IPS DF 4.7 (cell line): Measurements from ENCODE around the gene FSIP1.
"Not testable (repeated sequence)": the region's sequence is repeated elsewhere in the genome, so short reads cannot be mapped to it uniquely, and the experiment has no call there.

Experiments
- DNase-seq: peaks from one replicate; pipeline ENCODE4 v3.0.0-alpha.2; 2013; ENCODE audit warnings: low spot score; ENCODE audit errors: extremely low read depth

FSIP1 gene

DNA sequence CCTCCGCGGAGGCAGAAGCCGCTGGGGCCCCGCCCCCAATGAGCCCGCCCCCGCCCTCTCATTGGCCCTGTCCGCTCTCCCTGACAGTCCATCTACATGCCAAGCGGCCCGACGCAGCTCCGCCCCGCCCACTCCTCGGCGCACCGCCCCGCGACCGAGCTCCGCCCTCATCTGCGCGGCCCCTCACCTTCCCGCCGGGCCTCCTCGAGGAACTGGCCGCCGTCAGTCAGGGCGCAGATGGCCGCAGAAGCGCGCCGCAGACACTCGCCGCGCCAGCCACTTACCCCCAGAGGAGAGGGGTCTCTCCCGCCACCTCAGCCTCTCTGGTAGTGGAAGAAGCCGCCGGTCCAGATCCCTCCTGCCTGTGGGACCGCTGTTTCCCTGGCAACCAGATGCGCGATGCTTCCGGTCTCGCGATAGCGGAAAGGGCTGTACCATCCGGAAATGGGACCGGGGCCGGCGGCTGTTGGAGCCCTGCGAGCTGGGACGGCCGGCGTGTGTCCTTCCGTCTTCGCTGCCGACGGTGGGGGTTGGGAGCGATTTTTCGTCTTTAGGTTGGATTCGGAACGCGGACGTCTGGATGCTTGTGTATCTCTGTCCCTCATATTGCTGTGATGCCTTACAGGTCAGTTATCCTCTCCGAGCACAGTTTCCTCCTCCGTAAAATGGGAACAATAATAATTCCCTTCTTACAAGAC, at the start of gene FSIP1:
Gene FSIP1, minus strand, starts transcription at position 401 of the 698 bp plus-strand sequence. CDS start 6,317 bp downstream, outside the sequence.
- no peak for DNase-seq

- no peak for DNase-seq
These were observed 47.5 kb upstream of the FSIP1 start for GRCh38 chr15:39830166-39830565.

DNA sequence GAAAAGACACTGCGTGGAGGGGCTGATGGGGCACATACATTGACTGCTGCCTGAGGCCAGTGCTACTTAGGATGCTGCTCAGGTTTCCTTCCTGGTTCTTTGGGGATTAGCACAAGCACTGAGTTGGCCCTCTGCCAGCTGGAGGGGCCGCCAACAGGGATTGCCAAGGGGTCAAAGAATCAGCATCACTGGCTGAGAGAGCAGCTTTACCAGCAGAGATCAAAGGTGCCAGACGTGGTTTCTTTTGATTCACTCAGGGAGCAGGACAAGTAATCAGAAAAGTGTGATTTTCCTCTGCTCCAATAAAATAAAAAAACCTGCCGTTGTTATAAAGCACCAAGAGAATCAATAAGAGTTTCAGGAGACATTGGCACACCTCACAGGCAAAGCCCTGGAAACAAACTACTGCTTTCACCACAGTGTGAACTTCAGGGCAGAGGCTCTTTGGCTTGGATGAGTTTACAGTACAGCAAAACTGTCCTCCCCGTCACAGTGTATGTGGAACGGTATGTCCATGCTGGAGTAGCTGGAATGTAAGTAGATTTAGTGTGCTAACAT, 45.8 kb upstream of the FSIP1 start:
- DNase-seq: no peak

DNA sequence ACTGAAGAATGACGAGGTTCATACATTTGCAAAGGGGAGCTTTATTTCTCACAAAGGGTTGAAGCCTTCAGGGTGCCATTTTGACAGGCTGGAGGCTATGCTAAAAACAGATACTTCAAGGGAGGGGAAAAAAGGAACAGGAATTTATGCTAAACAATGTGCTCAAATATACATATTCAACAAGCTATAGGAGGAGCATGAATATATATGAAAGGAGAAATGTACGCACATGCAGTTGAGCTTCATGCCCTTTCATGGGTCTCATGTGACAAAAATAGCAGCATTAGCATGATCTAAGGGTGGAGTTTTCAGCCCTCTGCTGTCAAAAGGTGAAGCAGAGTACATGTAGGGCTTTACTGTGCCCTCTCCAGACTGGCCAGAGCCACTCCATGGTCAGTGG, 44.3 kb upstream of the FSIP1 start:
- DNase-seq: no peak

DNA sequence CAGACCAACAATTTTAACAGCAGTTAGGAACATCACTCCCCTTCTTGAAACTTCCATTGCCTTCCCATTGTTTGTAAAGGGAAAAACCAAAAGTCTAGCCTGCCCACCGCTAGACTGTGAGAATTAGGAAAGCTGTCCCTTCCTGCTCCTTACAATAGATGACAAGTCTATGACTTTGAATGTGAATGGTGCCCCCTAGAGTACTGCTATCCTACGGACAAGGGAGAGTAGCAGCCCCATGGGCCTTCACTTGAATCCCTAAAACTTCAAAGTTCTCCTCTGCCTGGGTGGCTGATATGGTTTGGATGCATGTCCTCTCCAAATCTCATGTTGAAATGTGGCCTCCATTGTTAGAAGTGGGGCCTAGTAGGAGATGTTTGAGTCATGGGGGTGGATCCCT, 41.0 kb upstream of the FSIP1 start:
- no peak for DNase-seq

DNA sequence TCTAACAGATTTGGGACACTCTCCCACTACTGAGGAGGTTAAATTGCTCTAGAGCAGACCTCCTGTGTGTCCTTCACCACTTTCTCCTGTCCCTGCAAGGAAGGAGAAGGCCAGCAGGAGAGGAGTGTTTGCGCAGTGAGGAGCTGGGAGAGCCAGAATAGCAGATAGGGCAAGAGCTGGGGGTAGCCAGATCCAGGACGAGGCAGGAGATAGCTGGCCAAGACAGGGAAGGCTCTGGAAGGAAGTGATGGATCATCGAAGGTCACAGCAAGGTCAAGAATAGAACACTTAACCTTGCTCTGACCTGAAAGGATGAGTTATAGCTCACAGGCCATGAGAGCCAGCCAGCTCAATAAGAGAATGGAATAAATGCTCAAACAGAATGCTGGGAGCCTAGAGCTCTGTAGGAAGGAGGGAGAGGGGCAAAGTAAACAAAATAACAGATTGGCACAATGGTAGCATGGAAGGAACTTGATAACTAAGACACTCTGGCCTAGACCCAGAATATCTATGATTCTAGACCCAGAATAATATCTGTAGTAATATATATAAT, 37.5 kb upstream of the FSIP1 start:
- no peak for DNase-seq

- no peak for DNase-seq
These were observed 36.9 kb upstream of the FSIP1 start for GRCh38 chr15:39819533-39819932.

GRCh38 chr15:39817892-39818291, 35.3 kb upstream of the FSIP1 start:
- DNase-seq: no peak

DNA sequence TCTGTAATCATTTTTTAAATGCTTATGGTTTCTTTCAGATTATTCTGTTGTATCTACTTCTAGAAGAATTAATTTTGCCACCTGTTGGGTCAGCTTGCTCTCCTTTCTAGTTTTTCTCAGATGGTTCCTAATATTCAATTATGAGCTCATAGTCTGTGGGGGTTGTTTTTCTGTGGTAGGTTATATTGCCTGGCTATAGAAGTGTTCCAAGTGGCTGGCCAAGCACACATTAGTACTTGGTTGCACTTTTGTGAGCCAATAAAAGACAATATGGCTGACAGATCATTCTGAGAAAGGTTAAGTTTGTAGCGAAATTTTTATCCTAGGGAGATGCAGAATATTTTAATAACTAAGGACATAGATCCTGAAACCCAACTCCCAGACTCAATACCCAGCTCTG, 31.8 kb upstream of the FSIP1 start:
- DNase-seq: no peak

GRCh38 chr15:39812651-39813050, 30.0 kb upstream of the FSIP1 start:
- not testable (repeated sequence) for DNase-seq

DNA sequence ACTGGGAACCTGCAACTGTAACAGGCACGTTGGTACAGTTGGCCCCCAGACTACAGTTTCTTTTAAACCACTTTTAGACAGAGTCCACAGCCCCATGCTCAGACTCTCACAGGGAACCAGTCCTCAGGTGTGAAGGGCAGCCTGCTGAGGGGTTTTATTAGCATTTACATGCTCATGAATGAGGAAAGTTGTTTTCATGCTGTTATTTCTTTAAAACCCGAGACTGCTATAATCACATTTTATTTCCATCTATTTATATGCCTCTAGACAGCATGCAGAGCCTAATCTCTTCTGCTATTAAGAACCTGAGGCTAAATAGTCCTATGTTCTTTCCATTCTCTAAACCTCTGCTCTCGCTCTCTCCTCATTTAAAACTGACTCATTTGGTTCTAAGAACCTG, 26.3 kb upstream of the FSIP1 start:
- no peak for DNase-seq

GRCh38 chr15:39807791-39808190, 25.1 kb upstream of the FSIP1 start:
- no peak for DNase-seq

DNA sequence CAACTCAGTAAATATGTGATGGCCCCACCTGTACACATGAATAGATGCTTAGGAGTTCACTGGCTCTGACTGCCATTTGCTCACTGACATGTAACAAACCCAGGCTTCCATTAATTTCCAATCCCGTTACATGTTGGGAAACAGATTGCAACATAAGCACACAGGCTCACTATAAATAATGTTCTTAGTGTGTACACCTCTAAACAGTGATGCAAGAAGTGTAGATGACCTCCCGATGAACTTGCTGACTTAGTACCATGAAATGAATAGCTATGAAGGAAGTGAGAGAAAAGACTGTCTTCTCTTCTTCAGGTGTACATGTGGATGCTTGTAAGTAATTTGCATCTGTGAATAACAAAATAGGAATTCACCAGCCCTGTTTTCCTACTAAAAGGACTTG, 21.4 kb upstream of the FSIP1 start:
- DNase-seq: no peak

DNA sequence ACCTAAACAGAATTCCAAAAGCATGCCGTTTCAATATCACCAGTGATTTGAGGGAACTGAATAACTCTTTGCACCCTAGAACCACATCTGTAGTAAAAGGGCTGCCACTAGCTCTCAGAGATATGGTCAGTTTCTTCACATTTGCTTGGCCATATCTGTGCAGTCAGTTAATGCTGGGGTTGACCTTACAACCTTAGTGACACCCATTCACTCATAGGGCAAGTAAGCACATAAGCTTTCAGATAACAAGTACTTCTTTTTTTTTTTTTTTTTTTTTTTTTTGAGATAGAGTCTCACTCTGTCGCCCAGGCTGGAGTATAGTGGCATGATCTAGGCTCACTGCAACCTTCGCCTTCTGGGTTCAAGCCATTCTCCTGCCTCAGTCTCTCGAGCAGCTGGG, 20.4 kb upstream of the FSIP1 start:
- no peak for DNase-seq

- no peak for DNase-seq
These were observed 19.1 kb upstream of the FSIP1 start for GRCh38 chr15:39801641-39802309.

DNA sequence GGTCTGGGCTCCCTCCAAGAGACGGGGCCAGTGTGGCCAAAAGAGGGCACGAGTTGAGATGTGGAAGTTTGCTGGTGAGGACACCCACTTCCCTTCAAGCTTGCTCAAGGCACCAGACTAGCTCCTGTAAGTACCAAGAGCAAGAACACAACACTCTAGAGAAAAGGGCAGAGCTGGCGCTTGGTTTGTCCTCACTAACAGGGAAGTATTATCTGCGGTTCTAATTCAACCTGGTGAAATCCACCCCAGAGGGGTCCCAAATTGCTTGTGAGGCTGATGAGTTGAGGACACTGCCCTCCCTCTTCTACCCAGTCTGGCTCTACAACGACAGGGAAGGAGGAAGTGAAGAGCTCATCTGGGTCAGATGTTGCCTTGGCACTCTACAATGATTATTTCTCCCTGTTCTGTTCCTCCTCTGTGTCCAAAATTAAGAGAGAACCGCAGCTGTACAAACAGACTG, 16.9 kb upstream of the FSIP1 start:
- DNase-seq: no peak

- no peak for DNase-seq
These were observed 15.7 kb upstream of the FSIP1 start for GRCh38 chr15:39798382-39798781.

DNA sequence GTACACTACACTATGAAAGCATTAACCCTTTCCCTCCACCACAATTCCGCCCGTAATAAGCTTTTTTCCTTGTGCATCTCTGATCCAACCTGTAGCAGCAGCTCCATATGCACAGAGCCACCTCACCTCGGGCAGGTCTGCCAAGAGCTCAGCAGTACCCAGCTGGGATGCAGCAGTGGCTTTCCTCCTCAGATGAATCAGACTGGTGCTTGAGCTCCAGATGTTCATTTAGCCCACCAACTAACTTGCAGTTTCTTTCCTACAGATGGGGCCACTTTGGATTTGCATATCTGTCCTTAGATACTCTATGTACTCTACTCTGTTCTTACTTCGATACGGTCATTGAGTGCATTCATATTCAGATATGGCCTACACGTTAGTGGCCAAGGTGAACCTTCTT, 14.8 kb upstream of the FSIP1 start:
- no peak for DNase-seq

DNA sequence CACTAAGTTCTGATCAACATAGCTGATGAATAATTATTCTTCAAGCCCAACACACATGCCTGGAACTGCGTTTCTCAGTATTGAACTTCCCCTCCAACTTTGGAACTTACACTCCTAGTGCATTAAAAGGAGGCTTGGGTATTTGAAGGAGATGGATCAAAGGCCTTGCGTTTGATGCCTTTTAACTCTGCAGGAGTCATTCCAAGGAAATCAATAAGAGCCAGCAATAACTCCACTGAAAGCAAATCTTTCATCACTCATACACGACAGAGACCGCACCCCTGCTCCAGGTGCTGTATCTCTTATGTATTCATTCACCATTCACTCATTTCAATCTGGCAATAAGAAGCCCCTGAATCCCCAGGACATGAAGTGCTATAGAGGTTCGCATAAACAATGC, 14.0 kb upstream of the FSIP1 start:
- DNase-seq: no peak

GRCh38 chr15:39795486-39795885, 12.8 kb upstream of the FSIP1 start:
- no peak for DNase-seq

- DNase-seq: no peak
These were observed 12.3 kb upstream of the FSIP1 start for GRCh38 chr15:39794954-39795353.

DNA sequence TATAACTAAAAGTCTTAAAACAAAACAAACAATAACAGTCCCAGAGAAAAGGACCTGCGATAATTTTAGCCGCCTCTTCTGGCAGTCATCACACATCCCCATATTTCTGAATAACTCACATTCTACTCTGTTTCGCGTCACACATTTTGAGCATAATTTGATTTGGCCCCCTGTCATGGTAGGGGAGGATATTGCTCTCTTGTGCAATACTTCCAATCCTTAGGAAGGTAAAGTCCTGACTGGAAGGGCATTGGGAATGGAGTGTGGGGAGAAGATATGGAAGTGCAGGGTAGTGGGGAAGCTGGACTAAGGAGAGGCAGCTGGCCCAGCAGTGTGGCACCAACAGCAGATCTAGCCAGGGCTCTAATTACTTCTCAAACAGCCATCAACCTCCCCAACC, 11.3 kb upstream of the FSIP1 start:
- no peak for DNase-seq
